Measurements from ENCODE around the gene LHX4. TPM values are rescaled to one million over a fixed set of nuclear protein-coding genes. Genes with fewer than 3 reads are reported as not detected.

LHX4 gene
- total and polyA plus RNA-seq, 10 of the 15 experiments (the other 5 are each of a cell fraction or from before 2014, with no cell fraction given) = 0.05 to 0.80 (median 0.32) TPM; not detected in 6

DNA sequence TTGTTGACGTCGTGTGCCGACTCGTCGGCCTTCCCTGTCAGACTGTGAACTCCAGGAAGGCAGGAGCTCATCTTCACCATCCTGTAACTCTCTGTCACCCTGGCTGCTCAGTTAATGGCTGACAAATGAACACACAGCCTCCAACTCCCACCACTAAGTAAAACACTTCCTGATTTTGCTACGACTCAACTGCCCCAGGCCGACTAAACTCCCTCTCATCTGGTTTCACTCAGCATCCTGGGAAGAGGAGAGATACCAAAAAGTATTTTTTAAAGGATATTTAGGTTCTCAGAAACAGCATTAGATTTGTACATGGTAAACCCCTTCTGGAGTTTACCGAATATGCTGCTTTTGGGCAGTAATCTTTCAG, 18.2 kb upstream of the LHX4 start:
- RAD21 ChIA-PET (ENCODE audit: unreplicated experiment) = no interaction called here
- no peak for TF ChIP-seq SMC3 (IDR thresholded peaks at IDR 0.05; ENCODE audit: borderline replicate concordance, low read length)
- TF ChIP-seq, protein P1, sequence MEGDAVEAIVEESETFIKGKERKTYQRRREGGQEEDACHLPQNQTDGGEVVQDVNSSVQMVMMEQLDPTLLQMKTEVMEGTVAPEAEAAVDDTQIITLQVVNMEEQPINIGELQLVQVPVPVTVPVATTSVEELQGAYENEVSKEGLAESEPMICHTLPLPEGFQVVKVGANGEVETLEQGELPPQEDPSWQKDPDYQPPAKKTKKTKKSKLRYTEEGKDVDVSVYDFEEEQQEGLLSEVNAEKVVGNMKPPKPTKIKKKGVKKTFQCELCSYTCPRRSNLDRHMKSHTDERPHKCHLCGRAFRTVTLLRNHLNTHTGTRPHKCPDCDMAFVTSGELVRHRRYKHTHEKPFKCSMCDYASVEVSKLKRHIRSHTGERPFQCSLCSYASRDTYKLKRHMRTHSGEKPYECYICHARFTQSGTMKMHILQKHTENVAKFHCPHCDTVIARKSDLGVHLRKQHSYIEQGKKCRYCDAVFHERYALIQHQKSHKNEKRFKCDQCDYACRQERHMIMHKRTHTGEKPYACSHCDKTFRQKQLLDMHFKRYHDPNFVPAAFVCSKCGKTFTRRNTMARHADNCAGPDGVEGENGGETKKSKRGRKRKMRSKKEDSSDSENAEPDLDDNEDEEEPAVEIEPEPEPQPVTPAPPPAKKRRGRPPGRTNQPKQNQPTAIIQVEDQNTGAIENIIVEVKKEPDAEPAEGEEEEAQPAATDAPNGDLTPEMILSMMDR (IDR thresholded peaks at IDR 0.05 in 2 of 3, conservative IDR thresholded peaks at IDR 0.05 in 1 of 3; ENCODE audit: control insufficient read depth in 2 of 3, extremely low read depth in 1 of 3, insufficient read depth in 1 of 3, low read depth in 3 of 3, low read length in 3 of 3) = no peak
- no peak for TF ChIP-seq ZNF217 (IDR thresholded peaks at IDR 0.05)
- no peak for TF ChIP-seq POLR2AphosphoS2 (IDR thresholded peaks at IDR 0.05; ENCODE audit: low read depth, low read length)
- no peak for TF ChIP-seq EZH2 (IDR thresholded peaks at IDR 0.05; ENCODE audit: borderline replicate concordance, control insufficient read depth, low read depth, low read length)
- TF ChIP-seq SUPT20H (IDR thresholded peaks at IDR 0.05; ENCODE audit: borderline replicate concordance, control insufficient read depth, low read depth, low read length) = no peak
- TF ChIP-seq CHD2 (IDR thresholded peaks at IDR 0.05; ENCODE audit: borderline replicate concordance, low read depth, low read length) = no peak
- TF ChIP-seq NFXL1 (IDR thresholded peaks at IDR 0.05; ENCODE audit: borderline replicate concordance) = no peak
- intact Hi-C loops (cut with micrococcal nuclease; ENCODE audit: unreplicated experiment) = no loop called here
- no peak overlapping the region for H3K4me3 ChIP-seq
- no peak overlapping the region for H3K4me2 ChIP-seq (ENCODE audit: control insufficient read depth, insufficient read depth)
- no peaks in the 10 kb centered on the region for H3K9me3 ChIP-seq (replicated peaks; ENCODE audit: control insufficient read depth, insufficient read depth, low read length)
- SMC1A ChIA-PET (ENCODE audit: uncharacterized antibody, unreplicated experiment) = no interaction called here
- ATAC-seq = no peak
- no peak for FAIRE-seq
- no peaks in the 10 kb centered on the region for H3K4me1 ChIP-seq (ENCODE audit: control insufficient read depth, insufficient read depth, low read length)
- POLR2A ChIA-PET = no interaction called here
- in situ Hi-C loops (cut with MboI) = no loop called here
- no TSS peak for BruUV-seq (replicated peaks)
- H3K9ac ChIP-seq (ENCODE audit: control insufficient read depth, insufficient read depth, low read length) = no peak overlapping the region
- no peak overlapping the region for H3K27ac ChIP-seq (ENCODE audit: control insufficient read depth, insufficient read depth)
- H3K79me2 ChIP-seq (ENCODE audit: control insufficient read depth, insufficient read depth, low read length) = no peaks in the 10 kb centered on the region
- no peak for DNase-seq (ENCODE audit: low read depth, low spot score)
- CTCF ChIA-PET = interaction anchor here (1.2 kb wide), 1 partner anchor 41 kb away, joined by 3 read pairs; no protein-coding TSS in a partner anchor
- H3K36me3 ChIP-seq (ENCODE audit: control insufficient read depth in 2 of 2, insufficient read depth in 2 of 2, low read length in 1 of 2) = no peaks in the 10 kb centered on the region
- 64% methylated on average over 8 of the region's 8 CpGs for WGBS (ENCODE audit: insufficient coverage, insufficient replicate concordance, low lambda C conversion rate, missing lambda C conversion rate)
- no peaks in the 10 kb centered on the region for H4K20me1 ChIP-seq (ENCODE audit: control insufficient read depth, insufficient read depth)
- no peak overlapping the region for H2AFZ ChIP-seq (ENCODE audit: control insufficient read depth, low read depth, low read length)
- no peaks in the 10 kb centered on the region for H3K27me3 ChIP-seq (replicated peaks in 1 of 2; ENCODE audit: control insufficient read depth in 2 of 2, insufficient read depth in 2 of 2, low read length in 1 of 2)
